Measurements from ENCODE around the gene CD99.

CD99 gene

GRCh38 chrX:2785538-2785937, 94.4 kb downstream of the CD99 start:
- H4K20me1 ChIP-seq (ENCODE audit: insufficient read depth, low read length), result no peaks in the 10 kb centered on the region
- H3K9ac ChIP-seq (ENCODE audit: low read length), result no peak overlapping the region
- H3K79me2 ChIP-seq (ENCODE audit: insufficient read depth, low read length), result no peaks in the 10 kb centered on the region
- H3K27me3 ChIP-seq (ENCODE audit: insufficient read depth, low read length), result no peaks in the 10 kb centered on the region
- no peak overlapping the region for H2AFZ ChIP-seq (ENCODE audit: low read length)
- H3K36me3 ChIP-seq (ENCODE audit: insufficient read depth, low read length), result no peaks in the 10 kb centered on the region
- H3K4me3 ChIP-seq (ENCODE audit: low read depth, low read length, poor library complexity, severe bottlenecking), result no peak overlapping the region
- no peak overlapping the region for H3K27ac ChIP-seq (ENCODE audit: low read depth, low read length, poor library complexity, severe bottlenecking)
- no peaks in the 10 kb centered on the region for H3K4me1 ChIP-seq (ENCODE audit: insufficient read depth, low read length, severe bottlenecking)
- no peaks in the 10 kb centered on the region for H3F3A ChIP-seq (ENCODE audit: insufficient read depth, low read length)
- no peaks in the 10 kb centered on the region for H3K9me2 ChIP-seq (ENCODE audit: low read depth, low read length)
- TF ChIP-seq EZH2 (IDR thresholded peaks at IDR 0.05; ENCODE audit: borderline replicate concordance, low read length) (no peak), CTCF (IDR thresholded peaks at IDR 0.05; ENCODE audit: low read length) (no peak)
- no peak overlapping the region for H3K4me2 ChIP-seq (ENCODE audit: low read length)
- no peaks in the 10 kb centered on the region for H3K9me3 ChIP-seq (ENCODE audit: low read length)

GRCh38 chrX:2788980-2789379, 97.9 kb downstream of the CD99 start:
- H2AFZ ChIP-seq (ENCODE audit: low read length), result no peak overlapping the region
- no peaks in the 10 kb centered on the region for H3K9me3 ChIP-seq (ENCODE audit: low read length)
- H3K27ac ChIP-seq (ENCODE audit: low read depth, low read length, poor library complexity, severe bottlenecking), result no peak overlapping the region
- no peak overlapping the region for H3K9ac ChIP-seq (ENCODE audit: low read length)
- H3K4me3 ChIP-seq (ENCODE audit: low read depth, low read length, poor library complexity, severe bottlenecking), result no peak overlapping the region
- H4K20me1 ChIP-seq (ENCODE audit: insufficient read depth, low read length), result no peaks in the 10 kb centered on the region
- no peaks in the 10 kb centered on the region for H3F3A ChIP-seq (ENCODE audit: insufficient read depth, low read length)
- no peak for TF ChIP-seq EZH2 (IDR thresholded peaks at IDR 0.05; ENCODE audit: borderline replicate concordance, low read length)
- no peak for TF ChIP-seq CTCF (IDR thresholded peaks at IDR 0.05; ENCODE audit: low read length)
- H3K4me1 ChIP-seq (ENCODE audit: insufficient read depth, low read length, severe bottlenecking), result no peaks in the 10 kb centered on the region
- no peaks in the 10 kb centered on the region for H3K27me3 ChIP-seq (ENCODE audit: insufficient read depth, low read length)
- no peaks in the 10 kb centered on the region for H3K36me3 ChIP-seq (ENCODE audit: insufficient read depth, low read length)
- no peak overlapping the region for H3K4me2 ChIP-seq (ENCODE audit: low read length)
- H3K79me2 ChIP-seq (ENCODE audit: insufficient read depth, low read length), result no peaks in the 10 kb centered on the region
- no peaks in the 10 kb centered on the region for H3K9me2 ChIP-seq (ENCODE audit: low read depth, low read length)

- no peak overlapping the region for H3K4me3 ChIP-seq (ENCODE audit: low read depth, low read length, poor library complexity, severe bottlenecking)
- H3K9ac ChIP-seq (ENCODE audit: low read length), result no peak overlapping the region
- H3K4me2 ChIP-seq (ENCODE audit: low read length), result no peak overlapping the region
- no peaks in the 10 kb centered on the region for H3K4me1 ChIP-seq (ENCODE audit: insufficient read depth, low read length, severe bottlenecking)
- no peaks in the 10 kb centered on the region for H3F3A ChIP-seq (ENCODE audit: insufficient read depth, low read length)
- no peaks in the 10 kb centered on the region for H3K79me2 ChIP-seq (ENCODE audit: insufficient read depth, low read length)
- no peaks in the 10 kb centered on the region for H4K20me1 ChIP-seq (ENCODE audit: insufficient read depth, low read length)
- no peak overlapping the region for H3K27ac ChIP-seq (ENCODE audit: low read depth, low read length, poor library complexity, severe bottlenecking)
- H3K9me3 ChIP-seq (ENCODE audit: low read length), result no peaks in the 10 kb centered on the region
- H3K36me3 ChIP-seq (ENCODE audit: insufficient read depth, low read length), result no peaks in the 10 kb centered on the region
- no peaks in the 10 kb centered on the region for H3K27me3 ChIP-seq (ENCODE audit: insufficient read depth, low read length)
- no peak for TF ChIP-seq EZH2 (IDR thresholded peaks at IDR 0.05; ENCODE audit: borderline replicate concordance, low read length)
- no peak for TF ChIP-seq CTCF (IDR thresholded peaks at IDR 0.05; ENCODE audit: low read length)
- no peak overlapping the region for H2AFZ ChIP-seq (ENCODE audit: low read length)
- no peaks in the 10 kb centered on the region for H3K9me2 ChIP-seq (ENCODE audit: low read depth, low read length)
These were observed 98.5 kb downstream of the CD99 start for GRCh38 chrX:2789569-2789968.
